ENCODE data around the gene ATOSA. TPM values are rescaled to one million over a fixed set of nuclear protein-coding genes. Genes with fewer than 3 reads are reported as not detected.

The ATOSA gene
- total and polyA plus RNA-seq, 2 of the 8 experiments (the other 6 are each of a cell fraction or from before 2014, with no cell fraction given) = 4.6 to 7.9 TPM

GRCh38 chr15:52677593-52678467, 1.4 kb downstream of the ATOSA start:
- Histone ChIP-seq H3K23me2 (ENCODE audit: low read depth, low read length) (no peaks in the 10 kb centered on the region; the same call in 1 of the 2 replicates), H2BK5ac (ENCODE audit: low read depth, low read length) (0 out of 2 replicates have a peak overlapping the region, but pooled peaks have one; percentile 54), H3K27me3 (replicated peaks in 1 of 4; ENCODE audit: control insufficient read depth in 3 of 4, extremely low read depth in 1 of 4, insufficient read depth in 3 of 4, low read length in 3 of 4) (no peaks in the 10 kb centered on the region), H3K9me3 (ENCODE audit: insufficient read depth in 2 of 2, low read depth in 1 of 2, low read length in 1 of 2) (no peaks in the 10 kb centered on the region), H3K4ac (replicated peaks; ENCODE audit: insufficient read length, low read depth, low read length) (no peak overlapping the region), H3K56ac (replicated peaks; ENCODE audit: insufficient read length, low read depth, low read length) (no peak overlapping the region), H3K23ac (ENCODE audit: insufficient read length) (no peak overlapping the region), H2BK20ac (ENCODE audit: low read length) (no peak overlapping the region), H3K79me1 (ENCODE audit: low read depth, low read length) (no peaks in the 10 kb centered on the region), H2BK120ac (replicated peaks; ENCODE audit: low read depth, low read length) (no peak overlapping the region), H3K4me3 (ENCODE audit: extremely low read depth in 1 of 4, insufficient read depth in 2 of 4, low read depth in 3 of 4, low read length in 4 of 4) (peak overlapping the region; percentile 61 to 82 (median 74)), H3K79me2 (ENCODE audit: control insufficient read depth in 1 of 2, insufficient read depth in 2 of 2, low read length in 2 of 2) (no peaks in the 10 kb centered on the region), H3K4me2 (ENCODE audit: insufficient read depth in 1 of 2, low read depth in 2 of 2, low read length in 2 of 2) (peak overlapping the region; percentile 62 to 74), H4K8ac (ENCODE audit: extremely low read depth, insufficient read depth, low read length) (no peak overlapping the region), H3K27ac (ENCODE audit: low read depth, low read length) (no peak overlapping the region), H3K14ac (ENCODE audit: insufficient read length) (no peak overlapping the region), H3K18ac (ENCODE audit: extremely low read depth, low read length) (peak overlapping the region; percentile 7; the same call in 1 of the 2 replicates), H2BK12ac (ENCODE audit: low read depth, low read length) (no peak overlapping the region), H2AFZ (ENCODE audit: low read length) (peak overlapping the region; percentile 93), H3K9ac (replicated peaks in 1 of 4; ENCODE audit: extremely low read depth in 1 of 4, low read depth in 3 of 4, low read length in 3 of 4) (peak overlapping the region in 3 of 4 experiments; percentile 23 to 43 (median 25); a peak in 2 of 7 replicates), H3K4me1 (replicated peaks in 1 of 4; ENCODE audit: control insufficient read depth in 3 of 4, insufficient read depth in 4 of 4, low read length in 3 of 4) (peaks cover 0 to 9% (median 2%) of the 10 kb centered on the region in 4 experiments; a peak in 4 of 7 replicates), H3K36me3 (ENCODE audit: control insufficient read depth in 2 of 4, insufficient read depth in 4 of 4, low read length in 3 of 4) (no peaks in the 10 kb centered on the region), H2AK5ac (ENCODE audit: low read depth, low read length) (no peak overlapping the region), H4K5ac (ENCODE audit: insufficient read length, low read depth, low read length) (peak overlapping the region; percentile 26), H4K20me1 (replicated peaks in 1 of 2; ENCODE audit: control insufficient read depth in 1 of 2, insufficient read depth in 2 of 2, low read length in 2 of 2) (no peaks in the 10 kb centered on the region), H2BK15ac (ENCODE audit: low read length) (no peak overlapping the region), H4K91ac (replicated peaks; ENCODE audit: insufficient read length, low read length) (no peak overlapping the region)
- DNase-seq (ENCODE audit: low read depth in 1 of 2, low spot score in 2 of 2) (peak; percentile 3 to 54), FAIRE-seq (no peak)
- WGBS, 2 experiments (ENCODE audit: extremely low coverage in 1 of 2, insufficient coverage in 1 of 2, insufficient read length in 1 of 2, insufficient replicate concordance in 2 of 2, low coverage in 1 of 2, low lambda C conversion rate in 2 of 2, missing lambda C conversion rate in 1 of 2) = 14% methylated on average over 16 of the region's 16 CpGs; no CpG with 5 or more reads in 1 of the 2 experiments
- ChIA-PET CTCF (ENCODE audit: partially characterized antibody) (interaction anchor here (0.6 to 1.0 kb wide), 4 partner anchors 31 to 1260 kb away, joined by 3 read pairs; no protein-coding TSS in a partner anchor), POLR2A (ENCODE audit: partially characterized antibody) (interaction anchor here (0.6 kb wide), 1 partner anchor 273 kb away, joined by 3 read pairs; no protein-coding TSS in a partner anchor)
- TF ChIP-seq SIX5 (IDR thresholded peaks at IDR 0.05; ENCODE audit: low read depth, low read length) = no peak
- TF ChIP-seq RAD21 (IDR thresholded peaks at IDR 0.05 in 1 of 2, conservative IDR thresholded peaks at IDR 0.05 in 1 of 2; ENCODE audit: low read depth in 2 of 2, low read length in 2 of 2) = peak; percentile 22 to 30; a peak in 2 of 4 replicates
- peak in 1 of 2 experiments; percentile 19; a peak in 1 of 4 replicates for TF ChIP-seq SIN3A (conservative IDR thresholded peaks at IDR 0.05 in 1 of 2, IDR thresholded peaks at IDR 0.05 in 1 of 2; ENCODE audit: low read depth in 1 of 2, low read length in 2 of 2)
- no peak for TF ChIP-seq RNF2 (IDR thresholded peaks at IDR 0.05; ENCODE audit: borderline replicate concordance, low read depth, low read length, missing control alignments, poor library complexity, severe bottlenecking)
- TF ChIP-seq CTCF (IDR thresholded peaks at IDR 0.05; ENCODE audit: control extremely low read depth in 1 of 3, insufficient read depth in 1 of 3, low read depth in 1 of 3, low read length in 3 of 3) = peak in 2 of 3 experiments; percentile 4 to 12; a peak in 2 of 4 replicates
- no peak for TF ChIP-seq CREB1 (IDR thresholded peaks at IDR 0.05)
- TF ChIP-seq JUND (IDR thresholded peaks at IDR 0.05; ENCODE audit: low read length) = no peak

All from H1 (cell line).